ENCODE measurements around the gene RAB27A.

RAB27A gene

DNA sequence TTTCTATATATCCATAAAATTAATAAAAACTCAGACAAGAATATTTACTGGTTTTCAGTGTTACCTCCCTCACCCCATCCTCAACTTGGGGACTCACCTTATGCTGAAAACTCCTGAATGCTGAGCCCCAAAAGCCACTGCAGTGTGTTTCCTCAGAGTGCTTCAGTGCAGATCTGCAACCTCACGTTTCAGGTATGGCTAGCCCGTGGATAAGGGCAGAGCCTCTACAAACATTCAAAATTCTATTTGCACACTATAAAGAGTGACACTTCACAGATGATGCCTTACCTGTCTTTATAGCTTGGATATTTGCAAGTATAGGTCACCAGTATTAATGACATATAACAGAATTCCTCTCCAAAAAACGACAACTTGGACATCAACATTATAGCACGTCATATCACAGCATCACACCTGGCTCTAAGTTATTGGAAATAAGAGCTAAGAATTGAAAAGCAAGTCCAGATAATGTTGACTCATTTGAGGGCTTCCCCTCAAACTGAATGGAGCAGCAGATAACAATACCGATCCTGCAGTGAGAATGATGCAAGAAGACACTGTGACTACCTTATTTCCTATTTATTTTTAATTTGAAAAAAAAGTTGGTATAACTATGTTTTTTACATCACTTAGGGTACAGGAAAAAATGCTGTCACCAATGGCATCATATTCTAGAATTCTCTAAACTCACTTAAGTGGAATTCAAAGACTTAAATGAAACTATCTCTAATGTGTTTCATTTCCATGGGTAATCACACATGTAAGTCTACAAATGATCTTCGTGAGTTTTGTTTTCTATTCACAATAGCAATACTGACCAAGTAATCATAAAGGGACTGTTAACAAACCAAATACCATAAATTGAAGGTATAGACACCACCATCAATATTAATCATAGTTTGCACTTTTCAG, 52.1 kb downstream of the RAB27A start:
- H3K27ac Mint-ChIP-seq: peak overlapping the region; percentile 26
- H3K4me1 Mint-ChIP-seq (ENCODE audit: low read depth): peaks cover 56% of the 10 kb centered on the region
- H3K4me3 Mint-ChIP-seq: peak overlapping the region; percentile 53
- H3K9me3 Mint-ChIP-seq: no peaks in the 10 kb centered on the region
- peaks cover 43% of the 10 kb centered on the region for H3K36me3 Mint-ChIP-seq (ENCODE audit: low read depth)
- no peaks in the 10 kb centered on the region for H3K27me3 Mint-ChIP-seq (ENCODE audit: low read depth)
- DNase-seq (ENCODE audit: low spot score): no peak

DNA sequence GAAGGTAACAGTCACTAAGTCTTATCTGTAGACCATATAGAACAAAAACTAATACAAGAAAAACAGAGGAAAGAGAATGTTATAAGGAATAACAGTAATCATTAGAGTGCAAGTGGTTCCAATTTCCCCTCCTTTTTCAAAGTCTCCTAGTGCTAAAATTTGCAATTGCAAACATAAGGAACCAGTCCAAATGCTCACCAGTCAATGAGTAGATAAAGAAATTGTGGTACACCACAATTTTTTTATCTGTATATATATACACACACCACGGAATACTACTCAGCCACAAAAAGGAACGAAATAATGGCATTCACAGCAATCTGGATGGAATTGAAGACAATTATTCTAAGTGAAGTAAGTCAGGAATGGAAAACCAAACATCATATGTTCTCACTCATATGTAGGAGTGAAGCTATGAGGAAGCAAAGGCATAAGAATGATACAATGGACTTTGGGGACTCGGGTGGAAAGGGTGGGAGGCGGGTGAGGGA, 54.0 kb downstream of the RAB27A start:
- Mint-ChIP-seq H3K4me3 (no peak overlapping the region), H3K27me3 (ENCODE audit: low read depth) (no peaks in the 10 kb centered on the region), H3K4me1 (ENCODE audit: low read depth) (peaks cover 56% of the 10 kb centered on the region), H3K36me3 (ENCODE audit: low read depth) (peaks cover 54% of the 10 kb centered on the region), H3K9me3 (no peaks in the 10 kb centered on the region), H3K27ac (no peak overlapping the region)
- no peak for DNase-seq (ENCODE audit: low spot score)

DNA sequence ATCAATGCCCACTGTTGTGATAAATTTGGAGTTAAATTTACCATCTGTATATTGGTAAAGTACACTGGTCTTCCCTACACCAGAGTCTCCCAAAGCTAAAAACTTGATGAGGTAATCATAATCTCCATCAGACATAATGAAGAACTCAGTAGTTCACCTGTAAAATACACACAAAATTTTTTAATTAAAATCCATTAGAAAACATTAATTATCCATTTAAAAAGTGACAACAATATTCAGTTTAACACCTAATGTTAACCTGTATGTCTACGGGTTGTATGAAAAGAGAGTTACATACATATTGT, 54.9 kb downstream of the RAB27A start:
- Mint-ChIP-seq H3K4me3 (no peak overlapping the region), H3K27me3 (ENCODE audit: low read depth) (no peaks in the 10 kb centered on the region), H3K4me1 (ENCODE audit: low read depth) (peaks cover 53% of the 10 kb centered on the region), H3K9me3 (no peaks in the 10 kb centered on the region), H3K36me3 (ENCODE audit: low read depth) (peaks cover 54% of the 10 kb centered on the region), H3K27ac (no peak overlapping the region)
- DNase-seq (ENCODE audit: low spot score): no peak

DNA sequence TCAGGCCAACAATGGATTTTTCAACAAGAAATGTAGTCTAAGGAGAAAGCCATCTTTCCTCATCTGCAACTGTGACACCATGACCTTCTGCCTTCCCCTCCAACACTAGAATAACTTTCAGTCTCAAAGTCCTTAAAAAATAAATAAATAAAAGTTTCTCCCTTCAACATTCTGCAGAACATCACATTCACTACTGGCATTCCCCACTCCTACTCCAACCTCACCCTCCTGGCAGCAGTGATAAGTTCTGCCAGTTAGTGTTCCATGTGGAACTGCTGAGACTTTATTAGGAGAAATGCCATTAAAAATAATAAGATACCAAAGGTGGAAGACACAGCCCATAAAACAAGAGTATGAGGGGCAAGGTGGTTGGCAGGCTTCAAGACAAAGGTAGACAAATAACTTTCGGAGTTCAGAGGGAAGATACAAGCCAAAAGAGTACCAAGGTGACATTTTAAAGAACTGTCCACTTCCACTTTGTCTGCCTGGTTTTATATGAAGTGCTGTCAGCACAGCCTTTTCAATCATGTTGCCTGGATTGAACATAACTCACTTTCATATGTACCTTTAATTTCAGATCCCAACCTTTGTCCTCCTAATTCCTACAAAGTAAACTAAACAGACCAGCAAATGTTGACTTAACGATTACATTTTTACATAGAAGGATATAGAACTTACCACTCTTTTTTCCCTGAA, 55.4 kb downstream of the RAB27A start:
- Mint-ChIP-seq H3K4me1 (ENCODE audit: low read depth) (peaks cover 48% of the 10 kb centered on the region), H3K4me3 (no peak overlapping the region), H3K36me3 (ENCODE audit: low read depth) (peaks cover 52% of the 10 kb centered on the region), H3K9me3 (no peaks in the 10 kb centered on the region), H3K27ac (no peak overlapping the region), H3K27me3 (ENCODE audit: low read depth) (no peaks in the 10 kb centered on the region)
- DNase-seq (ENCODE audit: low spot score): no peak

DNA sequence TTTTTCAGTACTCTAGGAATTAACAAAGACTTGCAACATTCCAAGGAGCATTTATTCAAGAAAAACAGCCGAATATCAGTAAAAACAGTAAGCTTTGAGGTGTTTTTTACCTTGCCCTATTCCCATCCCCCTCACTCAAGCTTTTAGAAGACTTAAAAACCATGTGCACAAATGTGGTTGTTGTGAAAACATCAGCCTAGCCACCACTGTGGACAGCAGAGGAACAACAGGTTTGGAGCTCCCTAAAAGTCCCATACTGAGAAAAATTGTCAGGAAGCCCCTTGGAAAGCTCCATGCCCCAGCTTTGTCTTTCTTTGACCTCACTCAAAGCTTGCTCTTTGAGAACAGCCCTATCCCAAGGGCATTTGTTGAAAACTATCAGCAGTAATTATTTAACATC, 58.2 kb downstream of the RAB27A start:
- Mint-ChIP-seq H3K27me3 (ENCODE audit: low read depth) (no peaks in the 10 kb centered on the region), H3K4me1 (ENCODE audit: low read depth) (peaks cover 27% of the 10 kb centered on the region), H3K27ac (no peak overlapping the region), H3K9me3 (no peaks in the 10 kb centered on the region), H3K4me3 (no peak overlapping the region), H3K36me3 (ENCODE audit: low read depth) (peaks cover 50% of the 10 kb centered on the region)
- DNase-seq (ENCODE audit: low spot score): no peak

DNA sequence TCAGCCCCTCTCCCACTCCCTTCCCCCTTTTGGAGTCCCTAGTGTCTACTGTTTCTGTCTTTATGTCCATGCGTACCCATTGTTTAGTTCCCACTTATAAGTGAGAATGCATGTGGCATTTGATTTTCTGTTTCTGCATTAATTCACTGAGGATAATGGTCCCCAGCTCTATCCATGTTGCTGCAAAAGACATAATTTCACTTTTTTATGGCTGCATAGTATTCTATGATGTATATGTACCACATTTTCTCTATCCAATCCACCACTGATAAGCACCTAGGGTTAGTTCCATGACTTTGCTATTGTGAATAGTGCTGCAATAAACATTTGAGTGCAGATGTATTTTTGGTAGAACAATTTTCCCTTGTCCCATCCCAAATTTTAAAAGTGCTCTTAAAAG, 58.7 kb downstream of the RAB27A start:
- Mint-ChIP-seq H3K4me1 (ENCODE audit: low read depth) (peaks cover 25% of the 10 kb centered on the region), H3K9me3 (no peaks in the 10 kb centered on the region), H3K36me3 (ENCODE audit: low read depth) (peaks cover 51% of the 10 kb centered on the region), H3K27me3 (ENCODE audit: low read depth) (no peaks in the 10 kb centered on the region), H3K4me3 (no peak overlapping the region), H3K27ac (no peak overlapping the region)
- no peak for DNase-seq (ENCODE audit: low spot score)

DNA sequence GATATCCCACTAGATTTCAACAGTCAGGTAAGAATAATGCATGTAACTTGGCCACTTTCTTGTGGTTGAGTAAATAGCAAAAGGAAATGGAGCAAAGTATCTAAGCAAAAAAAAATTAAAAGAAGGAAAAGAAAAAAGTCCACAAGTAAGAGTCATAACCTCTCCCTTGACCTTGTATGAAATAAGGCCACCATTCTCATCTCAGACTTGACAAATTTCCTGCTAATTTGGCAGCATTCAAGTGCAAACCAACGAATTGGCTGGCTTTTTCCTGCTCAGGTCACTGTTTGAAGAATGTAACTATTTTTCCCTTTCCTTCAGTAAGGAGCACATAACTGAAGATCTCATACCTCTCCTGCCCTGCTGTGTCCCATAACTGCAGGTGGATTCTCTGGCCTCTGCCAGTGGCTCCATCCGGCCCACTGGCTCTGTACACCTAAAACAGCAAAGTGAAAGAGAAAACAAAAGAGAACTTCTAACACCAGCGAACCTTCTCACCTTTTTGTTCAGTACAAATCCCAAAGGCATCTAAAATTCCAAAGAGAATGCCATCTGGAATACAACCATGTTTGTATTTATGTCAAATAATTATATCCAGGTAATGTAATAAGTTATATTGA, 59.5 kb downstream of the RAB27A start:
- Mint-ChIP-seq H3K27ac (peak overlapping the region; percentile 50), H3K27me3 (ENCODE audit: low read depth) (no peaks in the 10 kb centered on the region), H3K4me1 (ENCODE audit: low read depth) (peaks cover 26% of the 10 kb centered on the region), H3K9me3 (no peaks in the 10 kb centered on the region), H3K36me3 (ENCODE audit: low read depth) (peaks cover 49% of the 10 kb centered on the region), H3K4me3 (no peak overlapping the region)
- DNase-seq (ENCODE audit: low spot score): no peak

DNA sequence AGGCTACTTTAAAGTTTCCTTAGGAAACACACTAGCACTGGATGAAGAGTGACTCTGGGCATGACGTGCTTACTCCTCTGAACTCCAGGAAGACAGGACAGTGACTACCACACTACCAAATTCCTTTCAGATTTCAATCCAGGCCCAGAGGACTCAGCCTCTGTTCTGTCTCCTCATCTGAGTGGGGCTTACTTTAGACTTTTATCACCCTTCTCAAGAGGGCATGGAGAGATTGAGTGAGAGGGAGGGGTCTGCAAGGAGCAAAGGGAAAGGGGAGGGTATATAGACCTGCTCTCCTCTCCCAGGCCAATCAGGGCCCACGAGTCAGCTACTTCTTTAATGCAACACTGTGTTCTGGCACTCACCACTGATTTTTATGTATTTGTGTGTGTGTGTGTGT, 63.5 kb downstream of the RAB27A start:
- no peak for DNase-seq (ENCODE audit: low spot score)
- peaks cover 49% of the 10 kb centered on the region for H3K36me3 Mint-ChIP-seq (ENCODE audit: low read depth)
- H3K4me3 Mint-ChIP-seq: no peak overlapping the region
- H3K27ac Mint-ChIP-seq: no peak overlapping the region
- H3K27me3 Mint-ChIP-seq (ENCODE audit: low read depth): no peaks in the 10 kb centered on the region
- H3K4me1 Mint-ChIP-seq (ENCODE audit: low read depth): peaks cover 50% of the 10 kb centered on the region
- H3K9me3 Mint-ChIP-seq: no peaks in the 10 kb centered on the region

DNA sequence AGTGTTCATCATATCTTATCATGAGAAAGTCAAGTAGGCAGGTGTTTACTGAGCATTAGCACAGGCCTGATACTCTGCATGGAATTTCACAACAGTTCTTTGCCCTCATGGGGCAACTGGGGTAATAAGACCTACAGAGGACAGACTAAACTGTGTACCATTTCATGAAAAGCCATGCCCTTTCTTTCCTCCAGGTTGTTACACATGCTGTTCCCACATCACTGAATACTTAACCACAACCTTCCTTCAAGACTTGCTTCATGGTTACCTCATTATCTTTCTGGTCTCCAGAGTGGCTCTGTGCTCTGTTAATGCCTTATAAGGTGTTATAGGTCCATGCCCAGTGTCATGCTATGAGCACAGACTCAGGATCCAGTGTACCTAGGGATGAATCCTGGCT, 64.7 kb downstream of the RAB27A start:
- no peaks in the 10 kb centered on the region for H3K9me3 Mint-ChIP-seq
- H3K4me1 Mint-ChIP-seq (ENCODE audit: low read depth): peaks cover 46% of the 10 kb centered on the region
- no peak for DNase-seq (ENCODE audit: low spot score)
- H3K4me3 Mint-ChIP-seq: peak overlapping the region; percentile 39
- no peaks in the 10 kb centered on the region for H3K27me3 Mint-ChIP-seq (ENCODE audit: low read depth)
- H3K27ac Mint-ChIP-seq: peak overlapping the region; percentile 54
- peaks cover 46% of the 10 kb centered on the region for H3K36me3 Mint-ChIP-seq (ENCODE audit: low read depth)

DNA sequence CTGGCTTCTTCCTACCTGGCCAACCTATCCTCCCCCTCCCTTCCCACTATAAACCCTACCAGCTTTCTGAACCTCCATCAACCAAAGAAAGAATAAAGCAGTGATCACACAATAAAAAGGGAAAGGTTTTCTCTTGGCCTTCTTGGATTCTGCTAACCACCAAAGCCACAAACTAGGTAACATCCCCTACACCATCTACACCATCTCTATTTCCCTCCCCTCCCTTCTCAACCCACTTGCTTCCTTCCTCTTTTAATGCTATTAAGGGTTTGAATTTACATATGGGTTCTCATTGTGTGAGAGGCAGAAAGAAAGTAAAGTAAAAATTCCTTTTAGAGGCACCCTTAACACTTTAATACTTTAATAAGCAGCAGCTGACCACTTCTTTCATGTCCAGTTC, 67.0 kb downstream of the RAB27A start:
- Mint-ChIP-seq H3K4me1 (ENCODE audit: low read depth) (peaks cover 62% of the 10 kb centered on the region), H3K4me3 (peak overlapping the region; percentile 66), H3K27ac (peak overlapping the region; percentile 64), H3K36me3 (ENCODE audit: low read depth) (peaks cover 43% of the 10 kb centered on the region), H3K9me3 (no peaks in the 10 kb centered on the region), H3K27me3 (ENCODE audit: low read depth) (no peaks in the 10 kb centered on the region)
- DNase-seq (ENCODE audit: low spot score): no peak

DNA sequence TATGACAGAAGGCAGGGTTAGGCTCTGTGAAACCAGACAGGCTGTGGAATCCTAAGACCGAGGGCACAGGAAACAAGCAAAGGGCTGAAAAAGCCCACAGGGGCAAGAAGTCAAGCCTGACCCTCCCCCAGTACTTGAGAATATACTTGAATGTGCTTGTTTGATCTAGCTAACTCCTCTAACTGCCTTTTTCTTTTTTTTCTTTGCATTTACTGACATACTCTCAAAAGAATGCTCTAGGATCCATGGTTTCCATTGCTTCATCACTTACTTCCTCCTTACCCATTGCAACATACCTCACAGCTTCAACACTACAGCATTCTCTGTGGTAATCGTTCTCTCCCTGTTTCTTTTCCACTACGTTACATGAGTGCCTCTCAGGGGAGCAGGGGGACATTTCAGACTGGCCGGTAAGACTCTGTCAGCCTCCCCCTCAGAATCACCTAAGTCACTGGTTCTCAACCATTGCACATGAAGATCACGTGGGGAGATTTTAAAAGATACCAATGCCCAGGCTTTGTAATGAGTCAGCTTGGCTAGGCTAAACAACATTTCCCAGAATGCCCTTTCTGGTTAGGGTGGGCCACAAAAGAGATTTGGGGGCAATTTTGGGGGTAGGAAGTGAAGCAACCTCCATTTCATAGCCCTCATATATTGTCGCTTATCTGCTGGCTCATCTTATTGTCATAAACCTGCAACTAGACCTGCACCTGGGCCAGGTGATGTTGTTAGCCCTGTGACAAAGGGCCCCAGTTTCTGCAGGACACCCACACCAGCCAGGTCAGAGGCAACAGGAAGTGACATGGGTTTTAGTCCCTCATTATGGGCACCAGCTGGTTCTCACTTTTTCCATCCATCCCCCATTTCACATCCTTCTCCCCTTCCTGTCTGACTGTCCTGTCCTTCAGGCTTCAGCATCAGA, 68.3 kb downstream of the RAB27A start:
- peak; percentile 46 for DNase-seq (ENCODE audit: low spot score)
- Mint-ChIP-seq H3K9me3 (no peaks in the 10 kb centered on the region), H3K4me1 (ENCODE audit: low read depth) (peaks cover 62% of the 10 kb centered on the region), H3K27ac (peak overlapping the region; percentile 88), H3K36me3 (ENCODE audit: low read depth) (peaks cover 43% of the 10 kb centered on the region), H3K27me3 (ENCODE audit: low read depth) (no peaks in the 10 kb centered on the region), H3K4me3 (peak overlapping the region; percentile 69)

DNA sequence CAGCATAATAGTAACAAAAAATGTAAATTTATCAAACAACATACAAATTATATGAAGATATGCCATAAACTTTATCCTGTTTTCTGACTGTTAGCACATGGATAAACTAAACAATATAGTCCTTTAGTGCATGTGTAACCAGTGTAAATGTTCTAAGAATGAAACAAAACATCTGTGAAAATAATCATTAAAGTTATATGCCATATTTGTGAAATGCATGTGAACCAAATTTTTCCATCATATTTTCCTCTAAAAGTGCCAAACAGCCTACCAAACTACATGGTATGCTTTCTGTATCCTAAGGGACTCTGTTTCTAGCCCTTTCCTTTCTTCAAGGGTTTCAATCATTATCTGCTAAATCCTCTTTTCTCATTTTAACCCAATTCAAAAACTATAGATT, 69.0 kb downstream of the RAB27A start:
- H3K4me1 Mint-ChIP-seq (ENCODE audit: low read depth): peaks cover 59% of the 10 kb centered on the region
- peak overlapping the region; percentile 69 for H3K4me3 Mint-ChIP-seq
- H3K36me3 Mint-ChIP-seq (ENCODE audit: low read depth): peaks cover 37% of the 10 kb centered on the region
- DNase-seq (ENCODE audit: low spot score): no peak
- no peaks in the 10 kb centered on the region for H3K27me3 Mint-ChIP-seq (ENCODE audit: low read depth)
- no peaks in the 10 kb centered on the region for H3K9me3 Mint-ChIP-seq
- H3K27ac Mint-ChIP-seq: peak overlapping the region; percentile 88

DNA sequence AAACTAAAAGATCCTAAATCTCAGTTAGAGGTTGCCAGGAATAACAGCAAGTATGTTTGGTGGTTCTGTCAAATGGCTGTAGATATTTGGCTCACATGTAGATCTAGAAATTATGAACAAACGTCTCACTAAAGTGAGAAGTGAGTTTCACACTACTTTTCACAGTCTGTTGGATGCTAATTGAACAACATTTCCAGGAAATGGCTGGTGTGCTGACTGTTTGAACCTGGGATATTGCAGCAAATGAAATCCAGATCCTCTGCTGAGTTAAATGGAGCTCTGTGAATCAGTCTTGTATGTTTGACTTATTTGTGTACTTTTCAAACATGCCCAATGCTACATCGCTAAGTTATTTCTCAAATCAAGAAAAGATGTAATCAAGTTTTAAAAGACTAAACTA, 71.6 kb downstream of the RAB27A start:
- Mint-ChIP-seq H3K9me3 (no peaks in the 10 kb centered on the region), H3K4me3 (no peak overlapping the region), H3K27ac (peak overlapping the region; percentile 11), H3K4me1 (ENCODE audit: low read depth) (peaks cover 42% of the 10 kb centered on the region), H3K36me3 (ENCODE audit: low read depth) (peaks cover 29% of the 10 kb centered on the region), H3K27me3 (ENCODE audit: low read depth) (no peaks in the 10 kb centered on the region)
- no peak for DNase-seq (ENCODE audit: low spot score)
